GM12892 (cell line): ENCODE results near the gene ZMIZ2.
A peak's percentile ranks its signal among the peaks of the same experiment; 100 is the strongest.

Source experiments
- DNase-seq: peaks from one replicate; pipeline ENCODE4 v3.0.0; 2011; ENCODE audit not compliant: insufficient read length
- FAIRE-seq: peaks from 2 replicates; lab custom pipeline; 2011; peaks lifted over from hg19 to GRCh38; lab: Jason Lieb, UNC
- POLR2A ChIP-seq: IDR thresholded peaks from 2 replicates; pipeline ENCODE4 v1.6.1; 2011; ENCODE audit warnings: low read depth, low read length, control low read depth
- POLR2AphosphoS5 ChIP-seq: IDR thresholded peaks from 2 replicates; pipeline ENCODE4 v1.6.1; 2011; ENCODE audit warnings: low read depth, low read length, control low read depth
- TAF1 ChIP-seq: IDR thresholded peaks from 2 replicates; pipeline ENCODE4 v1.6.1; 2011; ENCODE audit warnings: low read depth, mild to moderate bottlenecking, control low read depth, low read length, borderline replicate concordance

Gene ZMIZ2

GRCh38 chr7:44762726-44763522 is 14.3 kb downstream of the ZMIZ2 start:
- no peak for DNase-seq
- FAIRE-seq, result no peak
- TF ChIP-seq POLR2AphosphoS5, result no peak
- TF ChIP-seq TAF1, result no peak
- TF ChIP-seq POLR2A, result no peak

DNA sequence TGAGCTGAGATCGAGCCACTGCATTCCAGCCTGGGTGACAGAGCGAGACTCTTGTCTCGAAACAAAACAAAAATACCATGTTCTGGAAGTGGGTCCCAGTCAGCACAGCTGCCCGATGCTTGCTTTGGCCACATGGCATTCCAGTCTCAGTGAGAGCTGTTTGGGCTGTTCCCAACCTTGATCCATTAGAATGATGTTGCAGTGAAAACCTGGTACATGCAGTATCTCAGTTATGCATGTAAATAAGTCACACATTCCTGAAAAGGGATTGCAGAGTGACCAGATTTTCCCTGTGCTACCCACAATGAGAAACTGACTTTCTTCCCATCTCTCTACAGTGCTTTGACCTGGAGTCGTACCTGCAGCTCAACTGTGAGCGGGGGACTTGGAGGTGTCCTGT is 15.4 kb downstream of the ZMIZ2 start:
- no peak for DNase-seq
- FAIRE-seq, result no peak
- TF ChIP-seq TAF1, result no peak
- TF ChIP-seq POLR2A, result no peak
- no peak for TF ChIP-seq POLR2AphosphoS5

DNA sequence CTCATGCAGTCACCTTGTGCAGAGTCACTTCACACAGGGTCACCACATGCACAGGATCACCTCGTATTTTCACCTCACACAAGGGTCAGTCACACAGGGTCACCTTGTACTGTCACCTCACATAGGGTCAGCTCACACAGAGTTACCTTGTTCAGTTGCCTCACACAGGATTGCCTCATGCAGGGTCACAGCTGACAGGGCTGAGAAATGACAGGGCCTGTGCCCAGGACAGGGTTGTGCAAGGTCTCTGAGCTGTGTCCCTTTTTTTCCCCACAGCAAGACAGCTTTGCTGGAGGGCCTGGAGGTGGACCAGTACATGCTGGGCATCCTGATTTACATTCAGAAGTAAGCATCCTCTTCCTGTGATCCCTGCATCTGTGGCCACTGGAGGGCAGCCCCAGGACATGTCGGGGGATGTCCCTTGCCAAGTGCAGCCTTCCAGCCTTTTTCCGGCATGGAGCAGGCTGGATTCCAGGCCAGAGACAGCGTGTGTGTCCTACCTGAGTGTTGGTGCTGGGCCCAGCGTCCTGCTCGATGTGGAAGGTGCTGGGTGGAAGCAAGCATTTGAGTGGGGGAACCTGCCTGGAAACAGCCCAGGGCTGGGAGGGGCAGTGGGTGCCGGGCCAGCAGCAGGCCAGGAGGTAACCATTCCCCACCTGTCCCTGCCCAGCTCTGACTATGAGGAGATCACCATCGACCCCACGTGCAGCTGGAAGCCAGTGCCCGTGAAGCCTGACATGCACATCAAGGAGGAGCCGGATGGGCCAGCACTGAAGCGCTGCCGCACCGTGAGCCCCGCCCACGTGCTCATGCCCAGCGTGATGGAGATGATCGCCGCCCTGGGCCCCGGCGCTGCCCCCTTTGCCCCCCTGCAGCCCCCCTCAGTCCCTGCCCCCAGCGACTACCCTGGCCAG is 16.3 kb downstream of the ZMIZ2 start:
- FAIRE-seq (no peak), DNase-seq (no peak)
- TF ChIP-seq POLR2A (no peak), POLR2AphosphoS5 (no peak), TAF1 (no peak)

- TF ChIP-seq POLR2A (no peak), TAF1 (no peak), POLR2AphosphoS5 (no peak)
- no peak for DNase-seq
- FAIRE-seq, result no peak
These were observed 17.1 kb downstream of the ZMIZ2 start for GRCh38 chr7:44765579-44766415.

- FAIRE-seq (no peak), DNase-seq (no peak)
- TF ChIP-seq POLR2AphosphoS5 (no peak), TAF1 (no peak), POLR2A (no peak)
These were observed 17.8 kb downstream of the ZMIZ2 start for GRCh38 chr7:44766416-44766801.

DNA sequence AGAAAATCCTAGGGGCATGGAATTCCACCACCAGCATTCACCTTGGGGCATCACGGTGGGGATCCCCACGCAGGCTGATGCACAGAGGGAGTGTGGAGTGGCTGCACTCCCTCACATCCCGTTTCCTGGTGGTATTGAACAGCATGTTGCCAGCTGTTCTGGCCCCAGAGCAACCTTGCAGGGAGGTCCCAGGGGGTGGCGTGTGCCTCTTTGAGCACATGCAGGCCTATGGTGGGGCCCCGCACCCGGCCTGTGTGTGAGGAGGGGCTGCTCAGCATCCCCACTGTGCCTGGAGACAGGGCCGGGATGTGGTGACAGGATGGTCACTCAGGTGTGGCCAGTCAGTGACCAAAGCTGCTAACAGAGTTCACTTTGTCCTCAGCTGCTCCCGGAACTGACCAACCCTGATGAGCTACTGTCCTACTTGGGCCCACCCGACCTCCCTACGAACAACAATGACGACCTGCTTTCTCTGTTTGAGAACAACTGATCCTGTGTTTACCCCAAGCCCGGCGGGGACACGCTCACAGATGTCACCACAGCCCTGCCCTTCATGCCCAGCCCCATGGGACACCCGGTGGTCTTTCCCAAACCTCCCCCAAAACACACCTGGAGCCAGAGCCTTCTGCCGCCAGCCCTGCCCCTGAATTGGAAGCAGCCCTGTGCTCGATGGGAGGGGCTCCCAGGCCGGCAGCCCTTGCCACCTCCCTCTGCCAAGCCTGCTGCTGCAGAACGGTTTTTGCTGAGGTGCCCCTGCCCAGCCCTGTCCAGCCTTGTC is 18.7 kb downstream of the ZMIZ2 start:
- TF ChIP-seq POLR2A, result no peak
- TF ChIP-seq POLR2AphosphoS5, result no peak
- no peak for TF ChIP-seq TAF1
- FAIRE-seq, result no peak
- no peak for DNase-seq

DNA sequence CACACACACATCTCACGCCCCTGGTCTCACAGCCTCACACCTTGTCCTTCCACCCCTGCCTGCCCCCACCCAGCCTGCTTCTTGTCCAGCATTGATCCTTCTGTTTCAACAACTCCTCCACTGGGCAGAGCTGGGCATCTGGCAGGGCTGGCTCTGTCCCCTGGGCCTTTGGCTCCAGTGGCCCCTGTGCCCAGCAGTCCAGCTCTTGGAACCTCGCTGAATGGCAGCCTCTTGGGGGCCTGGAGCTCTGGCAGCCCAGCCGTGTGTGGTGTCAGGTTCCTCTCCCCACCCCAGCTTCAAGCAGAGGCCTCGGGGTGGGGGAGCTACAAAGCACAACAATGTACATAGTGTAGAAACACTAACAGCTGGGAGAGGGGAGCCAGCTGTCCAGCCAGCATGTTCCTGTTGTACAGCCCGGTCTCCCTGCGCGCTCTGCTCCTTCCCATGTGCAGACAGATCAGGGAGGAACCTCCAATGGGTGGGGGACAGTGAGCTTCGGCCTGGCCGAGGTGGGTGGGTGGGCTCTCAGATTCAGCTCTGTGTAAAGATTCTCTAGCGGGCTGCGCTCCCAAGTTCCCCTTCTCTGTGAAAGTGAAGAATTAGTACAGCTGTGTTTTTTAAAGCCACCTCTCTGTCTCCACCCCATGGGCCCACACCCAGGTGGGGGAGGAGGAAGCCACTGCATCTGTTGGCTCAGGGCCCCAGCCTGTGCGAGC is 19.4 kb downstream of the ZMIZ2 start:
- DNase-seq (peak; percentile 63), FAIRE-seq (peak; percentile 63)

DNA sequence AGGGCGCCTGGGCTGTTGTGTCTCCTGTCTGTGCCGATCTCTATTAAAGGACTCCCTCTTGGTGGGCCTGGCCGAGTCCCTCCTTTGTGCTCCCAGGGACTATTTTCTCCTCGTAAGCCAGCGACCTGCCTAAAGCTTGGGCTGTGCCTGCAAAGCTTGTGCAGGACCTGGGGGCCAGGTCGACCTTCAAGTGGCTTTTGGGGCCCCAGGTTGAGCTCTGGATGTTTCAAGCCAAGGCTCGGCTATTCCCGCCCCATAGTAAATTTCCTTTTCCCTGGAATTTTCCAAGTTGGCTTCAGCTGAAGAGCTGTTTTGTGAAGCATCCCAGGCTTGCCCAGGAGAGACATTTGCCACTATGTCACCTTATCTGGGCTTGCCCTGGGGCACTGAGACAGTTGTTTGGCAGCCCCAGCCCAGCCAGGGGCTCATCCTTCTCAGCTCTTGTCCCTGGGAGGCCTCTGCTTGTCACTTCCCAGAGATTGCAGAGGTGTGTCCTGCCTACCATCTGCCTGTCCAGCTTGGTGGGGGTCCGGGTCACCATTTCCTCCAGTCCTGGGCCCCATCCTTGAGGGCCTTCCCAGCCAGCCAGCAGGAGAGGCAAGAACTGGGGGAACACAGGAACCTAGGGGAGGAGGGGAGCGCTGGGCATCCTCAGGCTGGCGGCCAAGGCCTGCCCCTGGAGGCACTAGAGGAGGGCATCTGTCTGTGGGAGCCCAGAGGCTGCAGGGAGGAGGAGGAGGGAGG is 20.2 kb downstream of the ZMIZ2 start:
- TF ChIP-seq POLR2AphosphoS5, result no peak
- no peak for TF ChIP-seq POLR2A
- TF ChIP-seq TAF1, result no peak
- DNase-seq (no peak), FAIRE-seq (no peak)

More for the DNA sequence above, 19.4 kb downstream of the ZMIZ2 start:
- no peak for TF ChIP-seq POLR2A
- TF ChIP-seq TAF1, result no peak
- TF ChIP-seq POLR2AphosphoS5, result no peak

DNA sequence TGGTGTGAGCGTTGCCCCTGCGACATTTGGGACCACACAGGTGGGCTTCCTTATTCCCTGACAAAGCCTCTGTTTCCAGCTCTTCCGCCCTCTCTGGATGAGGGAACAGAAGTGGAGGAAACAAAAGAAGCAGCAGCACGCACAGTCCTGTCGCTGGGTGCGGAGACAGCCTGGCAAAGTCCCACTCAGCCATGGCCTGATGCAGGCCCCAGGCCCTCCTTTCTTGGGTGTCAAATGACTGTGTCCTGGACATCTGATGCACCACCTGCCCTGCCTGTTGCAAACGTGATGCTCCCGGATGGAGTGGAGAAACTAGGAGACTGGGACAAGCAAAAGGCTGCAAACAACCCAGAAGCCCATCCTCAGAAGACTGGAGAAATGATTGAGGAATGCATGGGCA is 20.7 kb downstream of the ZMIZ2 start:
- DNase-seq (no peak), FAIRE-seq (peak; percentile 5)
- TF ChIP-seq POLR2AphosphoS5, result no peak
- TF ChIP-seq POLR2A, result no peak
- TF ChIP-seq TAF1, result no peak
